Erythroblast (primary cell): Measurements from ENCODE around the gene FTO.

ENCODE experiments used
- GATA1 ChIP-seq: IDR thresholded peaks from 2 replicates; pipeline ENCODE4 v1.6.1; 2011; ENCODE audit warnings: low read depth, mild to moderate bottlenecking, control low read depth, low read length, moderate library complexity
- POLR2A ChIP-seq: IDR thresholded peaks from 2 replicates; pipeline ENCODE4 v1.6.1; 2011; ENCODE audit warnings: mild to moderate bottlenecking, low read length

GRCh38 chr16:53974484-53975080, 270.6 kb downstream of the FTO start:
- no peak for TF ChIP-seq POLR2A
- no peak for TF ChIP-seq GATA1
